ENCODE results near the gene KRT24. TPM values are rescaled to one million over a fixed set of nuclear protein-coding genes. Genes with fewer than 3 reads are reported as not detected.

The KRT24 gene
- total RNA-seq, 4 donors from 2014 or later: 1.1 to 14.7 (median 1.2) TPM; not detected in 1

DNA sequence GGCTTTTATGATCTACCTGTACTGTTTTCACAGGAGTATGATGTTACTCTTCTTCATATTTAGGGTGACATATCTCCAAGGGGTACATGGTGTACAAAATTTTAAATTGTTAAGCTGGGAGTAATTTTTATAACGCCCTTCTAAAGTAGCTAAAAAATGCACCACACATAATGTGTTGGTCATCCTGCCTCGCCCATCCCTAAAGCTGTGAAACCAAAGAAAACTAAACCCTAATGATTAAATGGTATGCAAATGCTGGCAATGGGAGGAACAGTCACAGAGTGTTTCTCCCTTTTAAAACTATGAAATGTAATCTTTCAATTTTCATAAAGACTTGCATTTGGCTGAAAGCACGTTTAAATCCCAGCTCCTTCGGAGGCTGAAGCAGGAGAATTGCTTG, 2.0 kb upstream of the KRT24 start:
- H3K27me3 ChIP-seq: peaks cover 29% of the 10 kb centered on the region
- H3K36me3 ChIP-seq: no peaks in the 10 kb centered on the region
- no peaks in the 10 kb centered on the region for H3K4me1 ChIP-seq
- H3K4me3 ChIP-seq: no peak overlapping the region
- TF ChIP-seq POLR2AphosphoS5 (IDR thresholded peaks at IDR 0.05) (no peak), EP300 (IDR thresholded peaks at IDR 0.05) (no peak), POLR2A (IDR thresholded peaks at IDR 0.05) (no peak)
- TF ChIP-seq, protein P1, sequence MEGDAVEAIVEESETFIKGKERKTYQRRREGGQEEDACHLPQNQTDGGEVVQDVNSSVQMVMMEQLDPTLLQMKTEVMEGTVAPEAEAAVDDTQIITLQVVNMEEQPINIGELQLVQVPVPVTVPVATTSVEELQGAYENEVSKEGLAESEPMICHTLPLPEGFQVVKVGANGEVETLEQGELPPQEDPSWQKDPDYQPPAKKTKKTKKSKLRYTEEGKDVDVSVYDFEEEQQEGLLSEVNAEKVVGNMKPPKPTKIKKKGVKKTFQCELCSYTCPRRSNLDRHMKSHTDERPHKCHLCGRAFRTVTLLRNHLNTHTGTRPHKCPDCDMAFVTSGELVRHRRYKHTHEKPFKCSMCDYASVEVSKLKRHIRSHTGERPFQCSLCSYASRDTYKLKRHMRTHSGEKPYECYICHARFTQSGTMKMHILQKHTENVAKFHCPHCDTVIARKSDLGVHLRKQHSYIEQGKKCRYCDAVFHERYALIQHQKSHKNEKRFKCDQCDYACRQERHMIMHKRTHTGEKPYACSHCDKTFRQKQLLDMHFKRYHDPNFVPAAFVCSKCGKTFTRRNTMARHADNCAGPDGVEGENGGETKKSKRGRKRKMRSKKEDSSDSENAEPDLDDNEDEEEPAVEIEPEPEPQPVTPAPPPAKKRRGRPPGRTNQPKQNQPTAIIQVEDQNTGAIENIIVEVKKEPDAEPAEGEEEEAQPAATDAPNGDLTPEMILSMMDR (IDR thresholded peaks at IDR 0.05): no peak
- H3K27ac ChIP-seq: no peak overlapping the region
- WGBS, 2 donors (ENCODE audit: low coverage in 1 of 2): 58 to 68% methylated on average over 4 of the region's 4 CpGs
- no peak for ATAC-seq
- H3K9me3 ChIP-seq: no peaks in the 10 kb centered on the region

DNA sequence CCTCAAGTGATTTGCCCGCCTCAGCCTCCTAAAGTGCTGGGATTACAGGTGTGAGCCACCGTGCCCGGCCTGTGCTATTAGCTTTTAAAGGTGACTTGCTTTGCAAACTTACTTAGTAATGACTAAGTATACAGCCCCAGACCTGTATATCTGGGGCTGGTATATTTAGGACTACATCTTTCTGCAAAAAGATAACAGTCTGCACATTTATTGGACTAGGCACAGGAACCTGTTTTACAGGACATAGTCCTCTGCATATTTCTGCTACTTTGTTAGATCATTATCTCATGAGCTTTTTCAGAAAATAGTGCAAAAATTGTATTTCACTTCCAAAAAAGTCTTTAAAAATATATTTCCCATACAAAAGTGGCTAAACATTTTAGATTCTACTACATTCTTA, 1.3 kb downstream of the KRT24 start:
- WGBS, 2 donors (ENCODE audit: low coverage in 1 of 2): 74 to 100% methylated on average over 3 of the region's 3 CpGs
- Histone ChIP-seq H3K36me3 (no peaks in the 10 kb centered on the region), H3K27ac (no peak overlapping the region)

DNA sequence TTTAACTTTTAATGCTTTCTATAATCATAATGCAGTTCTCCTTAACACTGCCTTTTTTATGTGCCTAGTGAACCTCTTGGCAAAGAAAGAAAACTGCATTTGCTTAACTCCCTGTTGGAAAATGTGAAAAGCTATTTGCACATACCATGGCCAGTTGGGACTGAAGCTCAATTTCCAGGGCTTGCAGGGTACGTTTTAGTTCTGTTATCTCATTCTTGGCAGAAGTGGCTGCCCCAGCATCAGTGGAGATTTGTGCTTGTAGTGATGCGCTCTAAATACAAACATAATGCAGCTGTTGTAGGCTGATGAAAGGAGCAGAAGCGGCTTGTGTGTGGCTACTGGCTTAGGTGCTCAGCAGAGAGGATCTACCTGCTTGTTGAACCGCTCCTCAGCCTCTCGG, 3.7 kb downstream of the KRT24 start:
- 9 to 46% methylated on average over 2 to 3 of the region's 5 CpGs for WGBS, 2 donors (ENCODE audit: low coverage in 1 of 2)
- Histone ChIP-seq H3K27ac (peak overlapping the region in 1 of 4 donors; percentile 19), H3K4me1 (peaks cover 0 to 11% (median 0%) of the 10 kb centered on the region in 3 donors), H3K36me3 (no peaks in the 10 kb centered on the region), H3K4me3 (no peak overlapping the region), H3K27me3 (peaks cover 62% of the 10 kb centered on the region), H3K9me3 (no peaks in the 10 kb centered on the region)
- TF ChIP-seq EP300 (IDR thresholded peaks at IDR 0.05) (no peak), POLR2AphosphoS5 (IDR thresholded peaks at IDR 0.05) (no peak), POLR2A (IDR thresholded peaks at IDR 0.05) (no peak)
- TF ChIP-seq, protein P1 (IDR thresholded peaks at IDR 0.05): no peak
- no peak for ATAC-seq

More for the DNA sequence above, 1.3 kb downstream of the KRT24 start:
- ATAC-seq: no peak
- Histone ChIP-seq H3K4me1 (peaks cover 0 to 11% (median 0%) of the 10 kb centered on the region in 3 donors), H3K9me3 (no peaks in the 10 kb centered on the region), H3K27me3 (peaks cover 44% of the 10 kb centered on the region), H3K4me3 (no peak overlapping the region)
- no peak for TF ChIP-seq POLR2A (IDR thresholded peaks at IDR 0.05)
- TF ChIP-seq, protein P1 (IDR thresholded peaks at IDR 0.05): no peak
- no peak for TF ChIP-seq POLR2AphosphoS5 (IDR thresholded peaks at IDR 0.05)
- TF ChIP-seq EP300 (IDR thresholded peaks at IDR 0.05): no peak

DNA sequence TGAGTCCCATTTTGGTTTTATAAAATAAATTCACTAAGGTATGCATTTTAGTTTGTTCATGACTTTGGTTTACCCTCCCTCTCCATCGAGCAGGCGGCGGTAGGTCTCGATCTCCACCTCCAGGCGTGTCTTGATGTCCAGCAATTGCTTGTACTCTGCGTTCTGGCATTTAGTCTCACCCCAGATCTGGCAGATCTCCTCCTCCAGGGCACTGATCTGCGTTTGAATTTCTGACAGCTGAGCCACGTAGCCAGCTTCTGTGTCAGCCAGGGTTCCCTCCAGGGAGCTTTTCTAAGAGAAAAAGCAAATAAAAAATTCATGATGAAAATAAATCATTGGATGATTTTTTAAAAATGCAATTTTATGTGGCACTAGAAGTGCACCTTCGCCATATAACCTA, 4.2 kb downstream of the KRT24 start:
- no peak overlapping the region for H3K4me3 ChIP-seq
- TF ChIP-seq, protein P1 (IDR thresholded peaks at IDR 0.05): no peak
- no peak for TF ChIP-seq POLR2A (IDR thresholded peaks at IDR 0.05)
- TF ChIP-seq EP300 (IDR thresholded peaks at IDR 0.05): no peak
- no peak for TF ChIP-seq POLR2AphosphoS5 (IDR thresholded peaks at IDR 0.05)
- 38 to 44% methylated on average over 3 to 9 of the region's 9 CpGs for WGBS, 2 donors (ENCODE audit: low coverage in 1 of 2)
- peaks cover 59% of the 10 kb centered on the region for H3K27me3 ChIP-seq
- H3K9me3 ChIP-seq: no peaks in the 10 kb centered on the region
- H3K36me3 ChIP-seq: no peaks in the 10 kb centered on the region
- H3K27ac ChIP-seq: no peak overlapping the region
- peak; percentile 53 for ATAC-seq
- H3K4me1 ChIP-seq: peaks cover 0 to 11% (median 0%) of the 10 kb centered on the region in 3 donors

DNA sequence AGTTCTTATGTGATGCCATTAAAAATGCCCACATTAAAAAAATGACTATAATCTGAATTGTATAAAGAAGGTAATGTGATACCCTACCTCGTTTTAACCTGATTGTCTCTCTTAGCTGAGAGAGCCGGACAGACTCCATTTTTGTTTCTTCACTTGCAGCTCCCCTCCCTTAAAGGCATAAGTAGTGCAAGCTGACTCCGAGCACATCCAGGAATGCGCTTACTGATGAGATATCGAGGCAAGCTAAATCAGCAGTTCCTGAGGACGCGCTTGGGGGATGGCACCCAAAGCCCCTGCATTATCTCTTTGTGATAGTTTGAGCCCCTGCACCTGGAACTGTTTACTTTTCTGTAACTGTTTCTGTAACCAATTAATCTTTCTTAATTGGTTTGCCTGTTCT, 6.3 kb downstream of the KRT24 start:
- H3K4me3 ChIP-seq: no peak overlapping the region
- no peaks in the 10 kb centered on the region for H3K9me3 ChIP-seq
- ATAC-seq: no peak
- no peaks in the 10 kb centered on the region for H3K36me3 ChIP-seq
- no peak for TF ChIP-seq EP300 (IDR thresholded peaks at IDR 0.05)
- no peak for TF ChIP-seq POLR2AphosphoS5 (IDR thresholded peaks at IDR 0.05)
- H3K27me3 ChIP-seq: peaks cover 58% of the 10 kb centered on the region
- peaks cover 0 to 11% (median 0%) of the 10 kb centered on the region in 3 donors for H3K4me1 ChIP-seq
- 13 to 35% methylated on average over 5 to 7 of the region's 7 CpGs for WGBS, 2 donors (ENCODE audit: low coverage in 1 of 2)
- no peak overlapping the region for H3K27ac ChIP-seq

Measured in gastroesophageal sphincter (tissue), 4 donors.